SK-N-SH treated with all-trans-retinoic acid at 6 μM for 48 hours (cell line): ENCODE results near the gene KIAA0753.

Experiments
- CSDC2 ChIP-seq: fragments of 250-450 bp; sonication (Bioruptor Pico); IDR thresholded peaks from 2 replicates; pipeline ENCODE4 v1.5.0; 2020; ENCODE audit warnings: mild to moderate bottlenecking, moderate library complexity
- RARB ChIP-seq: fragments of 250-450 bp; sonication (Bioruptor Pico); IDR thresholded peaks from 2 replicates; pipeline ENCODE4 v1.8.0; 2021; ENCODE audit warnings: mild to moderate bottlenecking, moderate library complexity
- SNAI2 ChIP-seq: fragments of 250-450 bp; sonication (Bioruptor Pico); IDR thresholded peaks from 2 replicates; pipeline ENCODE4 v1.5.0; 2020; ENCODE audit warnings: mild to moderate bottlenecking, moderate library complexity
- TCF4 ChIP-seq: fragments of 250-450 bp; sonication (Bioruptor Pico); IDR thresholded peaks from 2 replicates; pipeline ENCODE4 v1.8.0; 2021; ENCODE audit warnings: mild to moderate bottlenecking, moderate library complexity, borderline replicate concordance
- TOX ChIP-seq: fragments of 250-450 bp; sonication (Bioruptor Pico); IDR thresholded peaks from 2 replicates; pipeline ENCODE4 v1.8.0; 2021; ENCODE audit warnings: mild to moderate bottlenecking, moderate library complexity, borderline replicate concordance
- ZC3H10 ChIP-seq: fragments of 250-450 bp; sonication (Bioruptor Pico); IDR thresholded peaks from 2 replicates; pipeline ENCODE4 v1.5.1; 2021; ENCODE audit warnings: mild to moderate bottlenecking, moderate library complexity
- TF ChIP-seq, protein P1 (sequence below): fragments of 250-450 bp; sonication (Bioruptor Pico); IDR thresholded peaks from 2 replicates; pipeline ENCODE4 v1.8.0; 2020; ENCODE audit warnings: mild to moderate bottlenecking, moderate library complexity, borderline replicate concordance

DNA sequence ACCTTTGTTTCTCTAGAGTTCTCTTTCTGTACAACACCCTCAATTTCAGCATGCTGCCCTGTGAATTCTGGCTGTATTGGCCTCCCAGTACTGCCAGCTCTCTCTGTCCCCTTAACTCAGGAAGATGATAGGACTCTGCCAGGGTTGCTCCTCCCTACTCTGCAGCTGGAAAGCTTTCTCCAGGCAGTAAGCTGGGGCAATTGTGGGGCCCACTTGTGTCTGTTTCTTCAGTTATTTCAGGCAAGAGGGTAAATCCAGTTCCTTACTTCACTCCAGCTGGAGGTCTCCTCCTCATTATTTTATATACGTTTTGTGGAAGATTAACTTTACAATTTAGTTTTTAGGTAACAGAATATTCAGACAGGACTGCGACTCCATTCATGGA lies 20.9 kb upstream of the KIAA0753 start:
- TF ChIP-seq TCF4 (CRISPR knock-in tag) (no peak), ZC3H10 (CRISPR knock-in tag) (no peak), TOX (no peak), SNAI2 (CRISPR knock-in tag) (no peak), RARB (no peak), CSDC2 (CRISPR knock-in tag) (no peak)
- TF ChIP-seq, protein P1, sequence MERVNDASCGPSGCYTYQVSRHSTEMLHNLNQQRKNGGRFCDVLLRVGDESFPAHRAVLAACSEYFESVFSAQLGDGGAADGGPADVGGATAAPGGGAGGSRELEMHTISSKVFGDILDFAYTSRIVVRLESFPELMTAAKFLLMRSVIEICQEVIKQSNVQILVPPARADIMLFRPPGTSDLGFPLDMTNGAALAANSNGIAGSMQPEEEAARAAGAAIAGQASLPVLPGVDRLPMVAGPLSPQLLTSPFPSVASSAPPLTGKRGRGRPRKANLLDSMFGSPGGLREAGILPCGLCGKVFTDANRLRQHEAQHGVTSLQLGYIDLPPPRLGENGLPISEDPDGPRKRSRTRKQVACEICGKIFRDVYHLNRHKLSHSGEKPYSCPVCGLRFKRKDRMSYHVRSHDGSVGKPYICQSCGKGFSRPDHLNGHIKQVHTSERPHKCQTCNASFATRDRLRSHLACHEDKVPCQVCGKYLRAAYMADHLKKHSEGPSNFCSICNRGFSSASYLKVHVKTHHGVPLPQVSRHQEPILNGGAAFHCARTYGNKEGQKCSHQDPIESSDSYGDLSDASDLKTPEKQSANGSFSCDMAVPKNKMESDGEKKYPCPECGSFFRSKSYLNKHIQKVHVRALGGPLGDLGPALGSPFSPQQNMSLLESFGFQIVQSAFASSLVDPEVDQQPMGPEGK = no peak
